Left renal pelvis (tissue), 4 donors: ENCODE measurements around the gene COL4A1. TPM values are rescaled to one million over a fixed set of nuclear protein-coding genes. Genes with fewer than 3 reads are reported as not detected.

Source experiments
- DNase-seq, 4 donors: peaks; one replicate each; pipeline ENCODE4 v3.0.0-alpha.2; 2013; ENCODE audit warnings: low read depth in 4 of 4, low spot score in 3 of 4
- polyA plus RNA-seq, 4 donors: library from polyadenylated mRNA; unstranded; fragments of 120-200 nt; gene quantifications; one replicate each; pipeline ENCODE4 v1.2.1, GENCODE V29; 2013; ENCODE audit not compliant: insufficient read length in 4 of 4

The COL4A1 gene
- polyA plus RNA-seq, 4 donors = 420 to 713 (median 538) TPM

DNA sequence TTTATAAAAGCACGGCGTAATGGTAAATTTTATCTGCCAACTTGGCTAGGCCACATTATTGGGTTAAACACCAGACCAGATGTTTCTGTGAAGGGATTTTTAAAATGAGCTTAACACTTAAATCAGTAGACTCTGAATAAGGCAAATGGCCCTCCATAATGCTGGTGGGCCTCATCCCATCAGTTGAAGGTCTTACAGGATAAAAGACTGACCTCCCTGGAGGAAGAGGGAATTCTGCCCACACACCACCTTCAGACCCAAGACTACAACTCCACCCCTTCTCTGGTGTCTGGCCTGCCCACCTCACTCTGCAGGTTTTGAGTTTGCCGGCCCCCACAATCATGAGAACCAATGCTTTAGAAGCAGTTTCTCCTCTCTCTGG lies 96.4 kb downstream of the COL4A1 start:
- DNase-seq = no peak

DNA sequence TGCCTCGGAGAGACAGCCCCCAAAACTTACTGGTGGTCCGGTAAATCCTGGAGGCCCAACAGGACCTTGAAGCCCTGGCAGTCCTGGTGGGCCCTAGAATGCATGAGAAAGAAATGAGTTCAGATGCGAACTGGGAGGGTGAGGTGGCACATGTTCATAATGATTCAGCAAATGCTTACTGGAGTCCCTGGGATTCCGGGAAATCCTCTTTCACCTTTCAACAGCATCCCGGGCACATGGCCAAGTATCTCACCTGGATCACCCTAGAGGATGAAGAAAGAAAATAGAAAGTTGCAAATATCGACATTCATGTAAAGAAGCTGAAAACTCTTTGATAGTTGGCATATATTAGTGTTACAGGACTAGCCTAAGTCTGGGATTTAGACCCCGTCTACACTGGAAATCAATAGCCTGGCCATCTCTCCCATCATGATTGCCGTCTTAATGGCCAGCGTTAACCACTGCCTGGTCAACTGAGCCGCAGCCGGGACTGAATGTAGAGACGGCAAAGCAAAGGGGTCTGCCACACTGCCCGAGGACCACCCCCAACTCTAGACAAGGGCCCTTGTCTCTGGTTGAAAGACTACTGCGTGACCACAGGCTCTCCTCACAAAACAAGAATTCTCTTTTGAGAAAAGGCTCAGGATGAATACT lies 96.9 kb downstream of the COL4A1 start:
- DNase-seq = no peak

DNA sequence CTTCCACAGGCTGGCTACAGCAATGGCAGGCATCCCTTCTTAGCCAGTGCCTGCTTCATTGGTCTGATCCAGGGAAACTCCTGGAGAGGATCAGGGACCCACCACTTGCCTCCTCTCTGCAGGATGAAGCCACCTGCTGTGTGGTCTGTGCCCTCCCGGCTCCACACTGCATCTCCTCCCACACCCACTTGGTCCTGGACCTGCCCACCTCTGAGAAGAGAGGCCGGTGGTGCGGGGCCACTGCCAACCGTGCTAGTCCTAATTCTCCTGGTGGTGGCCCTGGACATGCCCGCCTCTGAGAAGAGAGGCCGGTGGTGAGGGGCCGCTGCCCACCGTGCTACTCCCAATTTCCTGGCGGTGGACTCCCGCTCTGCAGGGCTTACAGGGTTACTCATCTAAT lies 98.8 kb downstream of the COL4A1 start:
- no peak for DNase-seq

DNA sequence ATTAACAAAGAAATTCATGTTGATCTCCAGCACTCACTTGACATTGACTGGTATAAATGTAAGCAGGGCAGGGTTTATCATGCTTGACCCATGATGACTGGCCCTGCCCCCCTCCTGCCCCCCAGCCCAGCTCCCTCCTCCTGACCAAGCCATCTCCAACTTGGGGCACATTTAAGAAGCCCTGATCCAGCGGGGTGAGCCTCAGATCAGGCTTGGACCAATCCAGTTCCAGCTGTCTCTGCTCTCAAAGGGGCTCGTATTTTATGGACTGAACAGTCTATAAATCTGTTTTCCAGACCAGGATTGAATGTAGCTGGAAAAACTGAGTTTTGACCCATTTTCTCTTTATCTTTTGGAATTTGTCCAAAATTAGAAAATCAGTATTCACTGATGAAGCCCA lies 100.0 kb downstream of the COL4A1 start:
- DNase-seq = no peak

DNA sequence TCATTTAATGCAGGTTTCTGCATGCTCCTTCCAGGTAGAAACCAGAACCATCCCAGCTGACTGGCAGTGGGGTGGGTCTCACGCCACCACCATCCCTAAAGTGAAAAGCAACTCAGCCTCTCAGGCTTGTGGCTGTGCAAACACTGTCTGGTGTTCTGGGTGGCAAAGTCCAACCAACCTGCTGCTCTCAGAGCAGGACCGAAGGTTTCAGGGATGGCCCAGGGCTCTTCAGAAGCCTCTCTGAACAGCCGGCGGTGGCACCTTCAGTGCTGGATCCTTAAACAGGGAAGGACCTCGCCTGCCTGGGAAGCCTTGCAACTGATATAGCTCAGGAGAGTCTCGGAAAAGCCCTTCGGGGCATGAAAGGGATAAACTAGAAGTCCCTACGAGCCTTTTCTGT lies 100.8 kb downstream of the COL4A1 start:
- DNase-seq = no peak

DNA sequence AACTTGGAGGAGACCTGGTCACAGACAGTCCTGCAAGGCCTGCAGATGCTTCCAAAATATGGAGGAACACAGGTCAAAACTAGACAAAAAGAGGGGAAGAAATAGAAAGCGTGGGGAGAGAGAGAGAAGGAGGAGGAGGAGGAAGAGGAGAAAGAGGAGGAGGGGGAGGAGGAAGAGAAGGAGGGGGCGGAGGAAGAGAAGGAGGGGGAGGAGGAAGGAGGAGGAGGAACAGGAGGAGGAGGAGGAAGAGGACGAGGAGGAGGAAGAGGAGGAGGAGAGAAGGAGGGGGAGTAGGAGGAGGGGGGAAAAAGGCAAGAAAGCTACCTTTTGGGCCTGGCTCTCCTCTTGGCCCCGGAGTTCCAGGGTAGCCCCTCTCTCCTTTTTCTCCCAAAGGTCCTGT lies 105.8 kb downstream of the COL4A1 start:
- DNase-seq = no peak

DNA sequence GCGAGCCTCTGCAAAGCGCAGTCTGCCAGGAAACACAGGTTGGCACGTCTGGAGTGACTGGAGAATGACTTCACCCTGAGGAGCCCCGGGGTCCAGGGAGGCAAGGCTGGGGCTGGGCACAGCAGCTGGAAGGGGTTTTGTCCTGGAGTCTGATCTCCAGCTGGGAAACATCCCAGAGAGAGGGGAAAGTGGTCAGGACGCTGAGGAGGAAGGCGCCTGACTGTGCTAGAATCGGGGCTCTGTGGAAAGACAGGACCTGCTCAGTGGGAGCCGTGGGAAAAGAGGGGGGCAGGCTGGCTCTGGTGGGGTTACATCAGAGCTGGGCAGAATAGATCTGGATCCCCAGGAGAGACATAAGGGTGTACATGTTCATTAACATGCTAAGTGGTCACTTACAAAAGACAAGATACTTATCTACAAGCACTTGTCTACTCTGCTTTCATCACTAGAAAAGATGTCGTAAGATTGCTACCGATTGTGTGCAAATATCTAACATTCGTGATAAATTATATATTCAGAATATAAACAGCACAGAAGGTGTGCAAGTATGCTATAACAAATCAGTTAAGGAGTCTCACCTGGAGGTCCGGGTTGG lies 106.6 kb downstream of the COL4A1 start:
- DNase-seq = no peak

DNA sequence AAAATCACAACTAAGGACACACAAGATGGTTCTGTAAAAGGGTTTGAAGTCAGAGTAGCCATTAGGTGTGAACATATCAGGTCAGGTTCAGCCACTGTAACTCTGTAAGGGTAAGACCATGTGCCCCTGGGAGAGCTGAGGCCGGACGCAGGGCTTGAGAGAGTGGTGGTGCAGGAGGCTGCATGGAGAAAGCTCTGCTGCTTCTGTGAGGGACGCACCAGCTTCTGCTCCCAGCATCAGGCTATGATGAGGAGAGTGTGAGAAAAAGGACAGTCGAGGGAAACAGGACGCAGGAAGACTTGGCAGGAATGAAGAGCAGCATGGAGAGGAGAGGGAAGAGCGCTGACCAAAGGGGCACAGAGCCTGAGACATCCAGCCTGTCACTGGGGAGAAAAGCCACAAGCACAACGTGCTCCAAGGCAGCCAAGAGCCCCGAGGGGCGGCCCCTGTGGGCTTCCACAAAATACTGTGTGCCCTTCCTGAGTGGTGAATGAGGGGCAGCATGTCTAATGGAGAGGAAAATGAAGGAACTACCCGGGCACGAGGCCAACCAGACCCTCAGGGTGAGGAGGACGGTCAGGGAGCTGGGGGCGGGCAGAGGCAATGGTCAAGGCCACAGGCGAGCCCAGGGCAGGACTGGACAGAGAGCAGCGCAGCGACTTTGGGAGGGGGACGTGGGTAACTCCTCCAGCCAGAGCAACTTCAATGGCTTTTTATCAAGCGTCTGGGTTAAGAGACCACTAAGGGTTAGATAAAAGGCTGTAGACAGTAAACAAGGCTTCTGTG lies 107.7 kb downstream of the COL4A1 start:
- no peak for DNase-seq

DNA sequence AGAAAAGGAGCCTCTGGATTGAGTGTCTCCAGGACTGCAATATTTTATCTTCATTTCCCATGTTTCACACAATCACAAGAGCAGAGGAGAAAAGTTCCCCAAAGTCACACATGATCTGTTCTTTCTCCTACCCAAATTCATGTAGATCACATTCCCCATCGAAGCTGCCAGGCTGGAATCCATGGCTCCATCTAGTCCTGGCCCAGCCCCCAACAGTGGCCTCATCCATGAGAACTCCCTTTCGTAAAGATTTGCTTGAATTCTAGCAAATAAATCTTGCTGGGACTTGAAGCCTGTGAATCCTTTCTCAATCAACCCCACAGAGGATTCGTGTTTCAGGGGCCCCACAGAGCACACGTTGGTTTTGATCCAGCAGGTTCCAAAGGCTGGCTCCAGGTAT lies 109.5 kb downstream of the COL4A1 start:
- no peak for DNase-seq

DNA sequence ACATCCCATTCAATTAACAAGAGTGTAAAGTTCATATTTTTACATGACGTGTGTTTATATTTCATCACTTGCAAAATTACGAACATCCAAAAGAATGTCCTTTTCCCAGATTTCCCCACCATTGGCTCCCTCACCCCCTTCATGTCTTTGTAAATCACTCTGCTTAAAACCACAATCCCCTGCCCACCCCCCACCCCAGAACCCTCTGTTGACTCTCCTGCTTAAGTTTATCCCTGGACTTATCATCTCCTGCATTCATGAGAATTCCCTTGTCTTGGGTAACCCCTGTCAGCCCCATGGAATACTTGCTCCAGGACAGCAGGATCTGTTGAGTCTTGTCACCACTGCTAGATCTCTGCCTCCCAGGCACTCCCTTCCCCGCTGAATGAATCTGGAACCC lies 109.9 kb downstream of the COL4A1 start:
- no peak for DNase-seq

DNA sequence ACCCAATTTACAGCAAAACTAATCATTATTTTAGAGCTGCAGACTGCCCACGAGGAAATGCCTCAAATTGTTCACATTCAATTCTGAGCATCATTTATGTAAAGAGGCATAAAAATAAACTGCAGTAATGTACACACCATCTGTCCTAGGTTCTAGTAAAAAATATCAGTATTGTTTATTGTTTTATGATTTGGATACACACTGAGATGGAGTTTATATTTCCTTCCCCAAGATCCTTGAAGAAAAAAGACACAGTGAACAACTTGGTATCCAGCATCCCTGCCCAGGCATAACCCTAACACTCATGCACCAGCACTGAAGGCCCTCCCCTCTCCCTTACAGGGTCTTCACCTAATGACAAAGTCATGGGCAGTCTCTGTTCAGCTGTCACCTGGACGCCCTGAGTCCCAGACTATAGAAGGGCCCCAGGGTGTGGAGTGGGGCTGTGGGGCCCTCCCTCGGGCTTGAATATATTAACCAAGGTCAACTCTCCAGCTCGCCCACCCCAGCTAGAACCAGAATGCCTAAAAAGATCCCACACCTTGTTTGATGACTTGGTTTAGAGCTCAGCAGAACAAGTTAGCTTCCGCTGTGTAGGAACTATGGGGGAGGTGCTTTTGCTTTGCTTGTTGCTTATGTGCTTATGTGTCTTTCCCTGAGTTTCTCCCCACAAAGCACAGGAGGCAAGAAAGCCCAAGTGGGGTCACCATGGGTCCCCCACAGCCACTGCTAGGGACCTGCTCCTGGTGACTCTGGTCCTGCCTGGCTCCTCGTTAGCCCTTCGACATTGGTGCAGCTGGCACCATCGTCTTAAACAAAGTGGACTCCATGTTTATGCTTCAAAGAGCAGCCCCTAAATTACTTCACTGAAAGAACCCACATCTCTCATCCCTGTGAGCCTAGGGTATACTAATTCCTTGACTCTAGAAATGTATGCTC lies 111.1 kb downstream of the COL4A1 start:
- DNase-seq = no peak

DNA sequence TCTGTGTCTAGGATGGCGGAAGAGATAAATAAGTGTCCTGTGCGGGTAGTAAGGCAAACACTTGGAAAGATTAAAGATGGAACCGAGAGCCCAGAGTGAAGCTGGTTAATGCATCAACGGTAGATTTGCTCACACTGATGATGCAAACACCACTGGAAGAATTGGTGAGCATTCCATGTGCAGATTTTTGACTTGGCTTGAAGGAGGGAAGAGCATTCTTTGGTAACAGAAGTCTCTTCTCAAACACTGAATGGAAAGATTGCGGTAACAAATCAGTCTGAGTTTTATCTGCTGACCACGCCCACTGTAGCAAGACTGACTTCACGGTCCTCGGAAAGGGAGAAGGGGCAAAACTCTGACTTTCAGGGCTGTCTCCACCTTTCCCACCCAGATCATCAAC lies 112.5 kb downstream of the COL4A1 start:
- DNase-seq = no peak

DNA sequence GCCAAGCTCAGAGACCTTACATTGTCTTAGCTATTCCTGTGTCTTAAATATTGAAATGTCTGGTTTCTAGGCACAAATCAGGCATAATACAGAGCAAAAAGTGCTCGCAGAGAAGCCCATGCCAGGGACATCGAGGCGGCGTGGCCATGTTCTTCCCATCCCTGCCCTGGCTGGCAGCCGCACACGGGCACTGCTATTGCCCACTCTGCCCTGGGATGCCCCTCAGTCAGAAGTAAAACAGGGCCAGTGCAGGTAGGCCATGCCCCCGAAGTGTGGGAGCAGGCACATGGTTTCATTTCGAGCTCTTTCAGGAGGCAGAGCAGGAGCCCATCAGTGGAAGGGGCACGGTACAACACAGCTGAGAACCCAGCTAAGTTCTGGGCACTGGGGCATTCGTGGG lies 113.5 kb downstream of the COL4A1 start:
- DNase-seq = no peak

DNA sequence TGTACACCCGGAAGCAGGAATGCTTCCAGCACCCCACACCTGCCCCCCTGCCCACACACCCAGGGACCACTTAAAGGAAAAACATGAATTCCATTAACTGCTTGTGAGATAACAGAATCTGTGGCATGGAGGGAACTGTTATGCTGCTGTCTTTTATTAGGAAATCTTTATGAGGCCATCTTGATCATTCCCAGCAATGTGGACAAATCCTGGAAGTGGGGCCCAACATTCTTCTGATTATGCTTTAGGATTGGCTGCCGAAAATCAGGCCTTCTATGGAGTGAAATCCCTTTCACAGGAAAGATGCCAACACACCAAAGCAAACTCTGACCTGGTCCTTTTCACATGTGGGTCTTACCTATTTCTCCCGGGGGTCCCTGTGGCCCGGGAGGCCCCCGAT lies 114.5 kb downstream of the COL4A1 start:
- DNase-seq = no peak

DNA sequence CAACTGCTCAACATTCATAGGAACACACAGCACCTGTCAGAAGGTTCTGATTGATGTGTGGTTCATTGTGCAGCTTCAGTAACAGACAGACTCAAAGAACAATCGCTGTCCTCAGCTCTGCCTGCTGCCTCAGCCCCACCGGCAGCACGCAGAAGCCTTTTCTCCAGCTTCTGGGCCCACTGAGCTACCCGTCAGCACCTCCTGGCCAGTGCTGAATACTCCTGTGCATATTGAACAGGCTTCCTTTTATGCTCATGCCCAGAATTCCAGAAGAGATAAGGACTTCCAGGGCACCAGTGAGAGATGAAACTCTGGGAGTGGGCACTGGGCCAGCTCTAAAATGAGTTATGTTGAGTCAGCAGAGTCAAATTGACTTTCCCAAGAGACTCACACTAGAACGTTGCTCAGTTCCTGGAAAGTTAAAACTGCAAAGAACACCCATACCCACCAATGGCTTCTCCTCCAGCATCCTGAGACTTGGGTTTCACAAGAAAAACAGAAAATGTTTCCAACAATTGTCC lies 119.3 kb downstream of the COL4A1 start:
- no peak for DNase-seq

DNA sequence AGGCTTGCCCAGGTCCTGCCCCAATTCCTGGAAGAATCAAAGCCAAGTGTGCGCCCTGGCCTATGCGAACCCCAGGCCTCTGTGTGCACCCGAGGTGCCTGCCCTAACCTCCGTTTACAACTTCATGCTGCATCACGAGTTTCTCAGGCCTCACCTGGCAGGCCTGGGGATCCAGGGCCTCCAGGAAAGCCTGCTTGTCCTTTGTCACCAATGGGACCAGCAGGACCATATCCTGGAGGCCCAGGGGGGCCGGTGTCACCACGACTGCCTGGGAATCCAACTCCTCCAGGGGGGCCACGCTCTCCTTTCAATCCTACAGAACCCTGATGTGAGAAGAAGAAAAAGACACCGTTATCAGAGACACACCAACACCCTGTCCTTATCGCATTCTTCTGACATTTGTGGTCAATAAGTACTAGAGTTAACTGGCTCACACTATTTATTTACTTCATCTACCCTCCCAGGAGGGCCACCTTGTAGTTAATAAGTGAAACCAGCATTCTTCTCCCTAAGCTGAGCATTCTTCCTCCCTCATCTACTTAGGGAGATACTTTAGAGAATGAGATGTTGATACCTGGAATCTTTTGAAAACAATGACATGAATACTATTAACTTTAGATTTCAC lies 120.6 kb downstream of the COL4A1 start:
- DNase-seq = no peak

DNA sequence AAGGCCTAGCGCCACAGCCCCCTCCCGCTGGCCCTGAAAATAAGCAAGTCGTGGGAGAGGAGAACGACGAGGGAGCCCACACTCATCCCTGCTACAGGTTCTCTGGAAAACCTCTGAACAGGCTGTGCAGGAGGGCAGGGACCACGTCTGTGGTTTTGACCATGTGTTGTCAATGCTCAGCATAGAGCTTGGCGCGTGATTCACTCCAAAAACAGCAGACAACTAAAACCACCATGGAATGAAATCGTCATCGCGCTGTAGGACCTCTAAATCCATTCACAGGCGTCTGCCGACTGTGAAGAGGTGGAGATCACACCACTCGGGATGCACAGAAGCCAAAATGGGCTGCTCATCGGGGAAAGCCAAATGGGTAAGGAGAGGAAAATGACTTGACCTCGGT lies 121.3 kb downstream of the COL4A1 start:
- DNase-seq = no peak

DNA sequence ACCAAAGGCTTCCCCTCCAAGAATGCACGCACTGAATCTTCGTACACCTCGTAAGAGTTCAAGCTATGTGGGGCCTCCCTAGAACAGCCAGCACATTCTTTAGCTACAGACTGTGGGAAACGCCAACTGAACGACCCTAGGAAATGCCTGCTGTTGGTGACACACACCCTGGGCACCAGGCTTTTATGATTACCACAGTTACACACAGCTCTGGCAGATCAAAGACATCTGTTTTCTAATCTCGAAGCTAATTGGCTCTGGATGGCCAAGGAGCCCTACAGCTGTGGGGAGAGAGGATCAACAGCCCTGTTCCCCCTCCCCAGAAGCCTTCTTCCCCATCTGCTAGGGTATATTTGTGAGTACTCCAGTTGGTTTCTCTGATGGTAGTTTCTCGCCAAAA lies 123.0 kb downstream of the COL4A1 start:
- no peak for DNase-seq

DNA sequence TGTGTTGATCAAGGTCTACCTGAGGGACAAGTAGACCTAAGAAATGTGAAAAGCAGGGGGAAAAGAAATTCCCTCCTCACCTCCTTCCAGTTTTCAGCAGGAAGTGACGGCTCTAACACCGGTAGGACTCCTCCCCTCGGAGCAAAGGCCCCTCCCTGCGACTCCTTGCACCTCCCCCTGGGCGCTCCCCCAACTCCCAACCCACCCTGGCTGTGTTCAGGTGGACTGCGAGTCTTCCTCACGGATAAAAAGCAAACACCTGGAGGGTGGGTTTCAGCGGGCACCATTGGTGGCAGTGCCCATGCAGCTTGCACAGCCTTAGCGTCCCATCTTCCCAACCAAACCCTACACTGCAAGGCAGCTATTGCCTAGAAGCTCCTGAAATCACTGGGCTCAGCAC lies 124.5 kb downstream of the COL4A1 start:
- no peak for DNase-seq

DNA sequence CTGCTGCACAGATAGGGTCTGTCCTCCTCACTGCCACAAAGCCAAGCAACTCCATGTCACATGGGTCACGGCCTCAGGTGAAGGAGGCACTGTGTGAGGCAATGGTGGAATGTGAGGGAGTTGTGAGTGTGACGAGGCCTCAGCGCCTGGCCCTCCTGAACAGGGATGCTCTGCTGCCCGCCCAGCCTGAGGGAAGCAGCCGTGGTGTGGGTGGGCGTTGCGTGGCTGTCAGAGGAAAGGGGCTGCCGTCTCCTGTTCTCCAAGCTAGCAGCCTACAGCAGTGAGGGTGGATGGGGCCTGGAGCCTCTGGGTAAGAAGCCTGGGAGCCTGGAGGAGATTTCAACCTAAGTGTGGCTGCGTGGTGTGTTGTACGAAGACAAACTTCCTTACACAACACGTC lies 125.0 kb downstream of the COL4A1 start:
- no peak for DNase-seq

DNA sequence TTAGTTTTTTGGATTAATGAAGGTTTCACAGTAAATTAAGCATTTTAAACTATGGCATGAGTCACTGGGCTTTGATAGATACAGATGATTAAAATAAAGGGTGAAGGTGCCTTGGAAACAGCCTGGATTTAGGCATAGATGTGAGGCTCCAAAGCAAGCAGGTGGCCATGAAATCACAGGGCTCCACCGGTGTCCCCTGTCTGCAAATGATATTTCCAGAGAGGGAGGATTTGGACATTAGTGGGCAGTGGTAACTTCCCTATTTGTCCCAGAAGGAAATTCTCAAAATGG lies 127.2 kb downstream of the COL4A1 start:
- no peak for DNase-seq
